Muscle layer of duodenum (tissue), 2 donors: Measurements from ENCODE around the gene GTPBP1.

Experiments used
- H3K27ac ChIP-seq: one replicate; pipeline ENCODE4 v1.7.0; 2013; ENCODE audit warnings: mild to moderate bottlenecking, low read length
- H3K27me3 ChIP-seq: one replicate; pipeline ENCODE4 v1.7.0; 2013; ENCODE audit warnings: low read depth, mild to moderate bottlenecking, control low read depth, low read length
- H3K36me3 ChIP-seq, 2 donors: one replicate each; pipeline ENCODE4 v1.7.0; 2013; ENCODE audit warnings: low read length in 2 of 2, control low read depth in 1 of 2, mild to moderate bottlenecking in 1 of 2; ENCODE audit not compliant: insufficient read depth in 2 of 2, control insufficient read depth in 1 of 2
- H3K4me1 ChIP-seq, 2 donors: one replicate each; pipeline ENCODE4 v1.7.0; 2013; ENCODE audit warnings: low read length in 2 of 2, mild to moderate bottlenecking in 2 of 2, control low read depth in 1 of 2, moderate library complexity in 1 of 2; ENCODE audit not compliant: insufficient read depth in 2 of 2, control insufficient read depth in 1 of 2
- H3K4me3 ChIP-seq, 2 donors: one replicate each; pipeline ENCODE4 v1.7.0; 2013; ENCODE audit warnings: low read length in 2 of 2, low read depth in 1 of 2, mild to moderate bottlenecking in 1 of 2
- H3K9me3 ChIP-seq, 2 donors: one replicate each; pipeline ENCODE4 v1.7.0; 2013; ENCODE audit warnings: low read length in 2 of 2, control low read depth in 1 of 2, mild to moderate bottlenecking in 1 of 2; ENCODE audit not compliant: control insufficient read depth in 1 of 2
- donor health status: healthy.

The GTPBP1 gene

DNA sequence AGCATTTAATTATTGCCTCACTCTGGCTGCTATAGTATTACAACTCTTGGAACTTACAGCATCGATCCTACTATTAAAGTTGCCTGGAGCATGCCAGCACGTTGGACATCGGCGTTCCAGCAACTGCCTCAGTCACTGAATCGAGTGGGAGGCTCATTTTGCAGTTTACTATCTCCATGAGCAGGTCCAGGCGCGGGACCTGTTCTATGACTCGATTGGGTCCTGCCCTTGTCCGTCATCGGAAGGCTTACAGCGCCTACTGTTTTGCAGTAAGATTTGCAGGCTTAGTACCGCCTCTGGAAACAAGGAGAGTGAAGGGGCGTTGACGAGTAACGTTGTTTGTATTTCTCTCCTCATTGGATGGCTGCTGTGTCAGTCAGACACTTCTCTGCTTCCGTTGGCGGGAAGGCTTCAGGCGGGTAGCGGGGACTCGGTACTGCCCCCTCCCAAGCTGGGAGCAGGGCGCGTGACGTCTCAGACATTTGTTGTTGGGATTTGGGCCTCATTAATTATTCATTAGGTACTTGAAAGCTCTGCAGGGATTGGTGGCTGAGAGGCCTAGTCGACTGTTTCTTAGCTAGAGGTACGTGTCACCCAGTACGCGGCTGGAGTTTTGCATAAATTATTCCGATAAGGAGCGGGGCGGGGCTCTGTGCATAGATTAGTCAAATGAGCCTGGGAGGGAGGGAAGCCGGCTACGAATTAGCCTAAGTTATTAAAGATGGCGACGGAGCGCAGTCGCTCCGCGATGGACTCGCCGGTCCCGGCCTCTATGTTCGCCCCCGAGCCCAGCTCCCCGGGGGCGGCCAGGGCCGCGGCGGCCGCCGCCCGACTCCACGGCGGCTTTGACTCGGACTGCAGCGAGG, at the start of gene GTPBP1:
Gene GTPBP1 (plus strand): TSS at position 710 of the 866 bp plus-strand sequence. CDS start 12 bp downstream, at position 722.
- H3K4me3 ChIP-seq: peak within 1 kb of the TSS; percentile 79 to 90
- no peaks in the 10 kb centered on the region for H3K27me3 ChIP-seq
- peaks cover 6 to 12% of the 10 kb centered on the region in 2 donors for H3K36me3 ChIP-seq
- H3K9me3 ChIP-seq: no peaks in the 10 kb centered on the region
- H3K27ac ChIP-seq: peak within 1 kb of the TSS; percentile 90
- H3K4me1 ChIP-seq: peaks cover 23 to 24% of the 10 kb centered on the region in 2 donors

DNA sequence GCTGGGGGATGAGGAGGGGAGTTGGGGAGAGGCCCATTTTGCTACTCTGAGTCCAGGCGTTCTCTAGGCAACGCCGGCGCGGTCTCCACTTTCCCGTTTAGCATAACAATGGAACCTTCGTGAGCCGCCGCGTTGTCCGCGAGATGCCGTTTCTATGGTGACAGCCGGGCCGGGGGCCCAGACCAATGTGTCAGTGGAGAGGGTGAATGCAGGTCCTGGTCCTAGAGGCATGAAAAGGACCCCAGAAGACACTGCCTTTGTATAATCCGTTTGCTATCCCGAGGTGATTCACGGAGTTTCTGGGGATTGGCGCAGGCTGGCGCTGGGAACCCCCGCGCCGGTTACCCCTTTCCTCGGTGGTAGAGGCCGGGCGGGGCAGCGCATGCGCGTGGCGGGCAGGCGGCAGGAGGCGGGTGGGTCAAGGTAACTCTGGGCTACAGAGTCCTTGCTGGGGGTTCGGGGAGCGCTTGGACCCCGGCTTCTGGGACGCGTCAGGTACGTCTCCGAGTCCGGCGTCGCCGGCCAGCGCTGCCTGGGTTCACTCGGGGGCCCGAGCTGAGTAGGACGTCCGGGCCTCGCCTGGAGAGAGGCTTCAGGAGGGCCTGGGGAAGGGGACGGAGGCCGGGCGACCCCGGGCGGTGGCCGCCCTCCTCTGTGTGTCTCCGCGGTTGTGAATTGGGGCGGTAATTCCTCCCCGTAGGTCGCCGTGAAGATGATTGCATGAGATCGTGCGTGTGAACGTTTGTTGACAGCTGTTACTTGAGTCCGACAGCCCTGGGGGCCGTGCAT, 49.3 kb upstream of the GTPBP1 start, which contains the start of the genes CBY1 and FAM227A:
Gene CBY1 (plus strand): TSS at position 383 of the 789 bp plus-strand sequence. CDS start 11,417 bp downstream, outside the sequence.
Gene FAM227A (minus strand): TSS at position 137 of the 789 bp plus-strand sequence. CDS start 6,224 bp downstream, outside the sequence.
- Histone ChIP-seq H3K9me3 (no peaks in the 10 kb centered on the region), H3K27ac (peak within 1 kb of the TSS; percentile 96), H3K4me3 (peak within 1 kb of the TSS; percentile 72 to 96), H3K27me3 (no peaks in the 10 kb centered on the region), H3K4me1 (peaks cover 6 to 14% of the 10 kb centered on the region in 2 donors), H3K36me3 (no peaks in the 10 kb centered on the region)

DNA sequence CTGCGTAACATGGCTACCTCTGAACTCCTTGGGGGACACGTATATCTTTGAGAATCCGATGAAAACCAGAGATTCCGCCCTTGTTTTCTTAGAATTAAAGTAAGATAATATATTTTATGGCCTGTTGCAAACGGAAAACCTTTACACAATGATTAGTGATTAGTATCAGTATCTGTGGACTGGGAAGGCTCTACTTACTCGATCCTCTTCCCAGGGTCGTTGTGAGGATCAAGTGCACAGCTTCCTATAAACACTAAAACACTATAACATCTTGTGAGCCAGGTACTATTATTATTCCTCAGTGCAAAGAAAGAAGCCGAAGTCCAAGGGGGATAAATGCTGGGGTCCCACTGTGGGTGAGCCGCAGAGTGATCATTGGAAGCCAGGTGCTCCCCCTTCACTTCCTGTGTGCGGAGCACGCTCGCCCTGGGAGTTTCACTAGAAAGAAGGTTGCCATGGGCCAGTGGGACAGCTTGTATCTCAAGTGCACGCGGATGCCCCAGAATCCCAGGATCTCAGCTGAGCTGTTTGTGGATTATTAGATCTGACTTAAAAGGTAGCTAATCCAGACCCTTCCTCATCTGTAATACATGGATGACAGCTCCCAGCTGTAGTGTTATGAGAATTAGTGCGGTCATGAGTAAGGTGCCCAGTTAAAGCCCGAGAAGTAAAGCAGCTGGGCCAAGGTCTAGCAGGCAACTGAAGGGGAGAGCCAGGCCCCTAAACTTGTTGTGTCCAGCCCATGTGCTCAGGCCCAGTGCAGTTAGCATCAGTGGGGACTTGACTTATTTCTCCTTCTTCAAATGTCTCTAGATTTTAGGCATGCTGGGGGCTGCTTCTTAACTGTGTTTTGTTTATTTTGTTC, 48.5 kb upstream of the GTPBP1 start:
- Histone ChIP-seq H3K36me3 (peaks cover 0 to 5% of the 10 kb centered on the region in 2 donors), H3K27ac (peak overlapping the region; percentile 96), H3K4me3 (peak overlapping the region; percentile 72 to 96), H3K9me3 (no peaks in the 10 kb centered on the region), H3K4me1 (peaks cover 6 to 14% of the 10 kb centered on the region in 2 donors), H3K27me3 (no peaks in the 10 kb centered on the region)

DNA sequence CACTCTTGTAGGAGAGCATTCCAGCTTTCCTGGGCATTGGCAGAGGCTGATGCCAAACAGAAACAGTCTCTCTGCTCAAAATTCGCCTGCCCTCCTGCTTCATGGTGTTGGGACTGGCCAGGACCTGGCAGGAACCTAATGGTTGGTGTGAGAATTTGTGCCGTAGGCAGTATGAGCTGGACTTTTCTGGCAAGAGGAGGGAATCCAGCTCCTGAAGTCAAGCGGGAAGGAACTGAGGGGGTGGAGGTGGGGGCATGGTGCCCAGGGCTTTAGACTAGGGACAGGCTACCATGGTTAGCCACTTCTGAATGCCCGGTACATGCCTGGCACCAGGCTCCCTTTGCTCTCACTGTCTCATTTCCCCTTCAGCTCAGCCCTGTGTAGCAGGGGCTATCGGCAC, 30.9 kb upstream of the GTPBP1 start:
- H3K27ac ChIP-seq: no peak overlapping the region
- peaks cover 16 to 26% of the 10 kb centered on the region in 2 donors for H3K36me3 ChIP-seq
- no peaks in the 10 kb centered on the region for H3K4me1 ChIP-seq
- H3K9me3 ChIP-seq: no peaks in the 10 kb centered on the region
- H3K4me3 ChIP-seq: no peak overlapping the region
- H3K27me3 ChIP-seq: no peaks in the 10 kb centered on the region

DNA sequence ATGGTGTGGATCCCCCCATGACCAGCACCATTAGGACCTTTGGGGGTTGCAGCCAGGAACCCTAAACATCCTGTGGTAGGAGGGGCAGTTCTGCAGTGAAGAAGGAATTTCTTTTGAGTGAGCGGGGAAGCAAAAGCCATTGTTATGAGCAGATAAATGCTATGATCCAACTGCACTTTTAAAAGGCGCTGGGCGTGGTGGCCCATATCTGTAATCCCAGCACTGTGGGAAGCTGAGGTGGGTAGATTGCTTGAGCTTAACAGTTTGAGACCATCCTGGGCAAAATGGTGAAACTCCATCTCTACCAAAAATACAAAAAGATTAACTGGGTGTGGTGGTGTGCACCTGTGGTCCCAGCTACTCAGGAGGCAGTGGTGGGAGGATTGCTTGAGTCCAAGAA, 29.9 kb upstream of the GTPBP1 start:
- Histone ChIP-seq H3K27me3 (no peaks in the 10 kb centered on the region), H3K4me1 (no peaks in the 10 kb centered on the region), H3K9me3 (no peaks in the 10 kb centered on the region), H3K36me3 (peaks cover 12 to 24% of the 10 kb centered on the region in 2 donors), H3K27ac (no peak overlapping the region), H3K4me3 (no peak overlapping the region)

DNA sequence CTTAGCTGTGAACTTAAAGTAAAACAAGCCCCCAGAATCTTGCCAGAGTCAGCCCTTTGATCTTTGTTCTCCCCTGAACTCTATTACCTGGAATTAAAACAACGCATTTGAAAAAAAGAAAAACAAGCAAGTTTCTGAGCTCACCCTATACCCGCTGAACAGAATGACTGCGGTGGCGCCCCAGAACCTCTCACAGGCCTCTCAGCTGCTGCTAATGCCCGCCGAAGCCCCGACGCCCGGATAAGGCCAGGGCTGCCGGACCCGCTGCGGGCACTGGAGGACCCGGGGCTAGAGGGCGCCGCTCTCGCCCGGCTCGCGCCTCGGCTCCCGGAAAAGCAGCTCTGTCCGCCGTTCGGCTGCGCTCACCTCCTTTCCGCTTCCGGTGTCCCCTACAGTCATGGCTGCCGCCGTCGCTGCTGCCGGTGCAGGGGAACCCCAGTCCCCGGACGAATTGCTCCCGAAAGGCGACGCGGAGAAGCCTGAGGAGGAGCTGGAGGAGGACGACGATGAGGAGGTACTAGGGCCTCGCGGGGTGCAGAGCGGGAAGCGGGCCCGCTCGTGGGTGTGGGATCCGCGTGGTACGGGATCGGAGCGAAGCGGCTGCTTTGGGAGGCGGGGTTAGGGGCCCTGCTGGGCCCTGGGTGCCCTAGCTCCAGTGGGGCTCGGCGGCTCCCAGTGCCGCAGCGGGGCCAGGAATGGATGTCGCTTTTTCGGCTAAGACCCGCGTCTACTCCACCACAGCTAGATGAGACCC, 24.0 kb upstream of the GTPBP1 start, which contains the start of gene TOMM22:
Gene TOMM22 (plus strand): TSS at position 376 of the 754 bp plus-strand sequence. CDS start 22 bp downstream, at position 398.
- Histone ChIP-seq H3K4me1 (peaks cover 4 to 9% of the 10 kb centered on the region in 2 donors), H3K9me3 (no peaks in the 10 kb centered on the region), H3K36me3 (peaks cover 23 to 34% of the 10 kb centered on the region in 2 donors), H3K4me3 (peak within 1 kb of the TSS; percentile 94 to 100), H3K27ac (peak within 1 kb of the TSS; percentile 80), H3K27me3 (no peaks in the 10 kb centered on the region)

DNA sequence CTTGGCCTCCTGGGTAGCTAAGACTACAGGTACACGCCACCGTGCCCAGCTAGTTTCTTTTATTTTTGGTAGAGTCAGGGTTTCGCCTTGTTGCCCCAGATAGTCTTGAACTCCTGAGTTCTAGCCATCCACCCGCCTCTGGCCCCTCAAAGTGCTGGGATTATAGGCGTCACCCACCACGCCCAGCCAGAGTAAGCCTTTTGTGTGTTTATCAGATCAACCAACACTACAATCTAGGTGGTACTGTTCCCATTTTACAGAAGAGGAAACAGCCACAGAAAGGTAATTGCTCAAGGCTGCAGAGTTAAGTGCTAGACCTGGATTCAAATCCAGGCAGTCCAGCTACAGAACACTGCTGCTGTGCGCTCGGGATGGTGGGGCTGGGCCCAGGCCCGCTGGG, 20.8 kb upstream of the GTPBP1 start:
- H3K4me1 ChIP-seq: peaks cover 4 to 9% of the 10 kb centered on the region in 2 donors
- H3K27ac ChIP-seq: no peak overlapping the region
- no peaks in the 10 kb centered on the region for H3K9me3 ChIP-seq
- peaks cover 47 to 64% of the 10 kb centered on the region in 2 donors for H3K36me3 ChIP-seq
- no peaks in the 10 kb centered on the region for H3K27me3 ChIP-seq
- no peak overlapping the region for H3K4me3 ChIP-seq

DNA sequence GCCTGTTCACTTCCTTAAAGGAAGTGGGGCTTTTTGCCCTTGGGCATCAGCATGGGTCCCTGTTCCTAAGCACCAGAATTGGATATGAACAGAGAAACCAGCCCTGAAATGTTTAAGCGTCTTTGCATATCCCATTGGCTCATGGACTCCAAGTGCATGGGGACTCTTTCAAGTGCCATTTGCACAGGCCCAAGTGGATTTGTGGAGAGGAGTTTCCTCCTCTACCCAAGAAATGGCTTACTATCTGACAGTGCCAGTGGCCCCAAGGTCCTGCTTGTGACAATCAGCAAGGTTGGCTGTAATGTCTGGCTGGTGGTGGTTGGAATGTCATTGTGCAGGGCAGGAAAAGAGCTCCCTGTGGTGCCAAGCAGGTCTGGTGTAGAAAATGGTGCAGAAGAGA, 20.0 kb upstream of the GTPBP1 start:
- Histone ChIP-seq H3K36me3 (peaks cover 47 to 65% of the 10 kb centered on the region in 2 donors), H3K4me1 (peaks cover 4 to 9% of the 10 kb centered on the region in 2 donors), H3K4me3 (no peak overlapping the region), H3K9me3 (no peaks in the 10 kb centered on the region), H3K27ac (no peak overlapping the region), H3K27me3 (no peaks in the 10 kb centered on the region)

DNA sequence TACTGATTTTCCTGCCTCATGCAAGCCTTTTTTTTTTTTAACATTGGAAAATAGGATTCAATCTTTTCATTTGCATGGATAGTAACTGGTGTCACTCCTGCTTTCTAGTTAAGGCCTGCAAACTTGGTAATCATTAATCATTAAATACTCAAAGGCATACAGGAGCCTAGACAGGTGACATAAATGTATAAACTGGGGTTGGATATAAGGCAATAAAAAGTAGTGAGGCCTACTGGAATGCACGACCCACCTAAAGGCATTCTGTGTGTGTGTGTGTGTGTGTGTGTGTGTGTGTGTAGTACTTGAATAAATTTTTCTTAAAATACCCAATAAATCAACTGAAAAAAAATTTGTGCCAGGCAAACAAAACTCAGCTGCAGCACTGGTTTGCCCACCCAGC, 16.1 kb upstream of the GTPBP1 start:
- Histone ChIP-seq H3K36me3 (peaks cover 54 to 56% of the 10 kb centered on the region in 2 donors), H3K4me3 (no peak overlapping the region), H3K9me3 (no peaks in the 10 kb centered on the region), H3K27me3 (no peaks in the 10 kb centered on the region), H3K27ac (no peak overlapping the region), H3K4me1 (no peaks in the 10 kb centered on the region)

DNA sequence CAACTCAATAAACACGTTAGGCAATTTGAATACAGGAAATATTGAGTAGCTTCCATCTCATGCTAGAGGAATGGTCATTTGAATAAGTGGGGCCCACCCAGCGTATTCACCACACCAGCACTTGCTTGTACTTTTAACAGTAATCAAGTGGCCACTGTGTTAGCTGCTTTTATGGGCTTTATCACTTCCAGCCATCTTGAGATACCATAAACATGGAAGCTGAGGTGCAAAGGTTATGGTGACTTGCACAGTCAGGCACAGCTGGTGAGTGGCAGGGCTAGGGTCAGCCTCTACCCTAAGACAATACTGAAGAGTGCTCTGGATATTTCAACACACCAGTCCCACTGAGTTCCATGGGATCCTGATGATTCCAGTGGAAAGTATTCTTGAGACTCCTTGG, 11.7 kb upstream of the GTPBP1 start:
- peak overlapping the region; percentile 70 for H3K27ac ChIP-seq

More for the DNA sequence above, 11.7 kb upstream of the GTPBP1 start:
- Histone ChIP-seq H3K4me1 (peaks cover 14 to 30% of the 10 kb centered on the region in 2 donors), H3K27me3 (no peaks in the 10 kb centered on the region), H3K9me3 (no peaks in the 10 kb centered on the region), H3K36me3 (peaks cover 12 to 17% of the 10 kb centered on the region in 2 donors), H3K4me3 (peak overlapping the region in 1 of 2 donors; percentile 22)
